Hepatocyte (in vitro differentiated cells): Measurements from ENCODE around the gene WDPCP. TPM values are rescaled to one million over a fixed set of nuclear protein-coding genes. Genes with fewer than 3 reads are reported as not detected.

Experiments used
- DNase-seq: peaks from one replicate; pipeline ENCODE4 v3.0.0-alpha.2; 2016; ENCODE audit warnings: low spot score
- H2AFZ ChIP-seq: fragments of 200-600 bp; sonication (generic); 2 replicates; pipeline ENCODE4 v1.6.0; 2016; ENCODE audit warnings: antibody characterized with exemption, mild to moderate bottlenecking
- H3K27ac ChIP-seq: fragments of 200-600 bp; sonication (generic); 2 replicates; pipeline ENCODE4 v1.5.1; 2016; ENCODE audit warnings: mild to moderate bottlenecking
- H3K27me3 ChIP-seq: fragments of 200-600 bp; sonication (generic); 2 replicates; pipeline ENCODE4 v1.6.1; 2016
- H3K36me3 ChIP-seq: fragments of 200-600 bp; sonication (generic); replicated peaks from 2 replicates; pipeline ENCODE4 v1.5.1; 2016; ENCODE audit warnings: low read depth; ENCODE audit not compliant: insufficient read depth
- H3K4me1 ChIP-seq: fragments of 200-600 bp; sonication (generic); 2 replicates; pipeline ENCODE4 v1.5.1; 2016; ENCODE audit warnings: mild to moderate bottlenecking, moderate library complexity; ENCODE audit not compliant: insufficient read depth
- H3K4me2 ChIP-seq: fragments of 200-600 bp; sonication (generic); 2 replicates; pipeline ENCODE4 v1.6.0; 2016
- H3K4me3 ChIP-seq: fragments of 200-600 bp; sonication (generic); 2 replicates; pipeline ENCODE4 v1.5.1; 2016; ENCODE audit warnings: mild to moderate bottlenecking
- H3K79me2 ChIP-seq: fragments of 200-600 bp; sonication (generic); 2 replicates; pipeline ENCODE4 v1.6.0; 2017; ENCODE audit warnings: mild to moderate bottlenecking
- H3K9me2 ChIP-seq: fragments of 200-600 bp; sonication (generic); replicated peaks from 2 replicates; pipeline ENCODE4 v1.6.0; 2017; ENCODE audit warnings: mild to moderate bottlenecking; ENCODE audit not compliant: insufficient read depth
- H3K9me3 ChIP-seq: fragments of 200-600 bp; sonication (generic); 2 replicates; pipeline ENCODE4 v1.5.1; 2016; ENCODE audit warnings: low read depth, mild to moderate bottlenecking
- H4K20me1 ChIP-seq: fragments of 200-600 bp; sonication (generic); 2 replicates; pipeline ENCODE4 v1.6.0; 2016; ENCODE audit warnings: mild to moderate bottlenecking; ENCODE audit not compliant: insufficient read depth, poor library complexity, severe bottlenecking
- CTCF ChIP-seq: fragments of 200-600 bp; sonication (generic); IDR thresholded peaks from 2 replicates; pipeline ENCODE4 v1.5.1; 2016; ENCODE audit warnings: antibody characterized with exemption, mild to moderate bottlenecking; ENCODE audit not compliant: poor library complexity
- EZH2 ChIP-seq: fragments of 200-600 bp; sonication (generic); IDR thresholded peaks from 2 replicates; pipeline ENCODE4 v1.6.1; 2016; ENCODE audit warnings: antibody characterized with exemption, mild to moderate bottlenecking, borderline replicate concordance
- EZH2phosphoT487 ChIP-seq: fragments of 200-600 bp; sonication (generic); IDR thresholded peaks from one replicate; pipeline ENCODE4 v1.6.1; 2018; ENCODE audit warnings: antibody characterized with exemption, mild to moderate bottlenecking, low read depth, moderate library complexity; ENCODE audit not compliant: unreplicated experiment, severe bottlenecking
- WGBS: methylation state at CpG from one replicate; pipeline ENCODE4 v1.1.6; 2016; ENCODE audit warnings: low lambda C conversion rate; ENCODE audit errors: missing lambda C conversion rate; 5-methylcytosine and 5-hydroxymethylcytosine counted together
- polyA plus RNA-seq: library from polyadenylated mRNA; unstranded; fragments of >200 nt; fragmentation: Nextera tagmentation; extraction: Ambion mirVana; gene quantifications from 2 replicates; pipeline ENCODE4 v1.2.1, GENCODE V29; 2016
- total RNA-seq: library from RNA; depleted of rRNA; stranded (reverse); fragments of >200 nt; gene quantifications from 2 replicates; pipeline ENCODE4 v1.2.3, GENCODE V29; 2014

The WDPCP gene
- total and polyA plus RNA-seq, 2 experiments from 2014 or later: 4.9 to 12.8 TPM

- TF ChIP-seq EZH2: no peak
- no peak for TF ChIP-seq CTCF
- no peak for TF ChIP-seq EZH2phosphoT487
- no peak for DNase-seq
- Histone ChIP-seq H3K9me2 (no peaks in the 10 kb centered on the region), H3K9me3 (peaks cover 8% of the 10 kb centered on the region), H3K79me2 (no peaks in the 10 kb centered on the region), H3K4me3 (no peak overlapping the region), H4K20me1 (no peaks in the 10 kb centered on the region), H3K4me1 (no peaks in the 10 kb centered on the region), H2AFZ (no peak overlapping the region), H3K27me3 (no peaks in the 10 kb centered on the region), H3K4me2 (no peak overlapping the region), H3K27ac (no peak overlapping the region), H3K36me3 (no peaks in the 10 kb centered on the region)
- 93% methylated on average over 1 of the region's 1 CpG for WGBS
Measured at GRCh38 chr2:63104482-63104881, 483.8 kb downstream of the WDPCP start.

- Histone ChIP-seq H3K27me3 (no peaks in the 10 kb centered on the region), H3K4me3 (no peak overlapping the region), H3K79me2 (no peaks in the 10 kb centered on the region), H3K9me3 (peaks cover 8% of the 10 kb centered on the region), H4K20me1 (no peaks in the 10 kb centered on the region), H3K36me3 (no peaks in the 10 kb centered on the region), H3K27ac (no peak overlapping the region), H2AFZ (no peak overlapping the region), H3K9me2 (no peaks in the 10 kb centered on the region), H3K4me1 (no peaks in the 10 kb centered on the region), H3K4me2 (no peak overlapping the region)
- no peak for DNase-seq
- no peak for TF ChIP-seq CTCF
- no peak for TF ChIP-seq EZH2phosphoT487
- TF ChIP-seq EZH2: no peak
- WGBS: 91% methylated on average over 2 of the region's 2 CpGs
Measured at GRCh38 chr2:63101954-63102353, 486.3 kb downstream of the WDPCP start.

- Histone ChIP-seq H3K4me2 (no peak overlapping the region), H3K27me3 (no peaks in the 10 kb centered on the region), H2AFZ (no peak overlapping the region), H4K20me1 (no peaks in the 10 kb centered on the region), H3K9me2 (no peaks in the 10 kb centered on the region), H3K79me2 (no peaks in the 10 kb centered on the region), H3K4me3 (no peak overlapping the region), H3K36me3 (no peaks in the 10 kb centered on the region), H3K9me3 (peaks cover 2% of the 10 kb centered on the region), H3K4me1 (no peaks in the 10 kb centered on the region), H3K27ac (no peak overlapping the region)
- TF ChIP-seq EZH2: no peak
- TF ChIP-seq CTCF: no peak
- no peak for TF ChIP-seq EZH2phosphoT487
- 77% methylated on average over 1 of the region's 1 CpG for WGBS
- no peak for DNase-seq
Measured at GRCh38 chr2:63099032-63099431, 489.2 kb downstream of the WDPCP start.

GRCh38 chr2:63096491-63096890, 491.8 kb downstream of the WDPCP start:
- Histone ChIP-seq H3K27me3 (no peaks in the 10 kb centered on the region), H3K79me2 (no peaks in the 10 kb centered on the region), H2AFZ (no peak overlapping the region), H4K20me1 (no peaks in the 10 kb centered on the region), H3K4me2 (no peak overlapping the region), H3K9me2 (no peaks in the 10 kb centered on the region), H3K27ac (no peak overlapping the region), H3K4me1 (no peaks in the 10 kb centered on the region), H3K4me3 (no peak overlapping the region), H3K36me3 (no peaks in the 10 kb centered on the region), H3K9me3 (no peaks in the 10 kb centered on the region)
- WGBS: 65% methylated on average over 1 of the region's 1 CpG
- DNase-seq: no peak
- TF ChIP-seq EZH2phosphoT487 (no peak), EZH2 (no peak), CTCF (no peak)
